ENCODE results near the gene STOML2. TPM values are rescaled to one million over a fixed set of nuclear protein-coding genes. Genes with fewer than 3 reads are reported as not detected.

Gene STOML2
- total and polyA plus RNA-seq, 9 of the 15 experiments (the other 6 are each of a cell fraction or from before 2014, with no cell fraction given): 110 to 220 (median 174) TPM

DNA sequence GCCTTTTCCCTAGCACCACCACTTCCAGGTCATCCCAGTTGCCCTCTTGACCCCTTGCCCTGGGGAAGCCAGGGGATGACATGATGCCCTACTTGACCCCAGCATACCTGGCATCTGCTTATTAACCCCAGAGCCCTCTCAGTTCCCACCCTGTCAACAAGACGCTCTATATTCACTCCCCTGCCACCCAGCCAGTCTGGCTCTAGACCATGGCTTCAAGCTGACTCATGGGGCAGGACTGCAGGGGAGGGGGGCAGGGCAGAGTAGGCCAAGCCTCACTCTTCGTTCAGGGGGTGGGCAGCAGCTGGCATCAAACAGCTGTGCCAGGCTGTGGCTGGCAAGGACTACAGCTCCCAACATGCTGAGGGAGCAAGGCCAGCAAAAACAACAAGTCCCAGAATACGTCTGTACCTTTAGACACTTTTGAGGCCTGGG, 7.4 kb upstream of the STOML2 start:
- Histone ChIP-seq H3K4me2 (ENCODE audit: insufficient read depth, low read length) (peak overlapping the region; percentile 82), H3K9me3 (replicated peaks; ENCODE audit: control insufficient read depth, insufficient read depth, low read depth, low read length) (no peaks in the 10 kb centered on the region), H3K27me3 (ENCODE audit: control insufficient read depth in 2 of 2, insufficient read depth in 2 of 2, low read length in 2 of 2) (no peaks in the 10 kb centered on the region), H4K20me1 (replicated peaks; ENCODE audit: control insufficient read depth, insufficient read depth, low read length) (no peaks in the 10 kb centered on the region; the same call in 1 of the 2 replicates), H3K27ac (ENCODE audit: extremely low read depth, low read depth, low read length) (peak overlapping the region; percentile 82), H2AFZ (ENCODE audit: low read depth, low read length) (no peak overlapping the region), H3K9me1 (ENCODE audit: control insufficient read depth, insufficient read depth, low read length) (no peaks in the 10 kb centered on the region), H3K9ac (ENCODE audit: insufficient read depth in 1 of 2, low read depth in 2 of 2, low read length in 2 of 2) (peak overlapping the region; percentile 31 to 66; a peak in 3 of 4 replicates), H3K4me1 (replicated peaks in 1 of 2; ENCODE audit: control insufficient read depth in 2 of 2, insufficient read depth in 2 of 2, low read length in 2 of 2) (peaks cover 47 to 48% of the 10 kb centered on the region in 2 experiments), H3K4me3 (peak overlapping the region; percentile 65; the same call in 1 of the 2 replicates), H3K79me2 (ENCODE audit: control insufficient read depth, insufficient read depth, low read length) (peaks cover 45% of the 10 kb centered on the region), H3K36me3 (ENCODE audit: control insufficient read depth, insufficient read depth, low read length) (peaks cover 25% of the 10 kb centered on the region; the same call in 2 of the 3 replicates)
- in situ Hi-C loops (cut with MboI): no loop called here
- no TSS peak for BruUV-seq (replicated peaks)
- ChIA-PET POLR2A (interaction anchor here (0.6 kb wide), 1 partner anchor 44 kb away, joined by 3 read pairs; no protein-coding TSS in a partner anchor), CTCF (ENCODE audit: low intra/inter-chr PET ratio) (interaction anchor here (0.6 kb wide), 1 partner anchor 387 kb away, joined by 3 read pairs; no protein-coding TSS in a partner anchor)
- 21% methylated on average over 2 of the region's 3 CpGs for WGBS (ENCODE audit: insufficient coverage, low coverage, missing lambda C conversion rate)
- intact Hi-C loops (cut with micrococcal nuclease): no loop called here
- FAIRE-seq: peak; percentile 62
- ATAC-seq: no peak
- peak in 1 of 4 experiments; percentile 23 for DNase-seq (ENCODE audit: extremely low read depth in 1 of 4, low spot score in 3 of 4)
- no peak for TF ChIP-seq ZNF197 (CRISPR knock-in tag; IDR thresholded peaks at IDR 0.05; ENCODE audit: low read depth)
- TF ChIP-seq NR2F6 (CRISPR knock-in tag; IDR thresholded peaks at IDR 0.05): no peak
- TF ChIP-seq MBD2 (IDR thresholded peaks at IDR 0.05; ENCODE audit: borderline replicate concordance, low read depth): no peak
- TF ChIP-seq, protein P1, sequence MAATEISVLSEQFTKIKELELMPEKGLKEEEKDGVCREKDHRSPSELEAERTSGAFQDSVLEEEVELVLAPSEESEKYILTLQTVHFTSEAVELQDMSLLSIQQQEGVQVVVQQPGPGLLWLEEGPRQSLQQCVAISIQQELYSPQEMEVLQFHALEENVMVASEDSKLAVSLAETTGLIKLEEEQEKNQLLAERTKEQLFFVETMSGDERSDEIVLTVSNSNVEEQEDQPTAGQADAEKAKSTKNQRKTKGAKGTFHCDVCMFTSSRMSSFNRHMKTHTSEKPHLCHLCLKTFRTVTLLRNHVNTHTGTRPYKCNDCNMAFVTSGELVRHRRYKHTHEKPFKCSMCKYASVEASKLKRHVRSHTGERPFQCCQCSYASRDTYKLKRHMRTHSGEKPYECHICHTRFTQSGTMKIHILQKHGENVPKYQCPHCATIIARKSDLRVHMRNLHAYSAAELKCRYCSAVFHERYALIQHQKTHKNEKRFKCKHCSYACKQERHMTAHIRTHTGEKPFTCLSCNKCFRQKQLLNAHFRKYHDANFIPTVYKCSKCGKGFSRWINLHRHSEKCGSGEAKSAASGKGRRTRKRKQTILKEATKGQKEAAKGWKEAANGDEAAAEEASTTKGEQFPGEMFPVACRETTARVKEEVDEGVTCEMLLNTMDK (IDR thresholded peaks at IDR 0.05; ENCODE audit: borderline replicate concordance, insufficient read depth, low read depth, low read length, poor library complexity, severe bottlenecking): no peak
- no peak for TF ChIP-seq CBFB (CRISPR knock-in tag; IDR thresholded peaks at IDR 0.05)
- TF ChIP-seq NFRKB (IDR thresholded peaks at IDR 0.05; ENCODE audit: low read depth): no peak
- 0 out of 2 replicates have a peak, but pooled peaks have one; percentile 5 for TF ChIP-seq ZNF316 (IDR thresholded peaks at IDR 0.05)
- no peak for TF ChIP-seq STAT5A (IDR thresholded peaks at IDR 0.05; ENCODE audit: borderline replicate concordance, low read length)
- no peak for TF ChIP-seq ZNF12 (CRISPR knock-in tag; IDR thresholded peaks at IDR 0.05)
- TF ChIP-seq ZNF174 (CRISPR knock-in tag; IDR thresholded peaks at IDR 0.05): no peak
- TF ChIP-seq, protein P2, sequence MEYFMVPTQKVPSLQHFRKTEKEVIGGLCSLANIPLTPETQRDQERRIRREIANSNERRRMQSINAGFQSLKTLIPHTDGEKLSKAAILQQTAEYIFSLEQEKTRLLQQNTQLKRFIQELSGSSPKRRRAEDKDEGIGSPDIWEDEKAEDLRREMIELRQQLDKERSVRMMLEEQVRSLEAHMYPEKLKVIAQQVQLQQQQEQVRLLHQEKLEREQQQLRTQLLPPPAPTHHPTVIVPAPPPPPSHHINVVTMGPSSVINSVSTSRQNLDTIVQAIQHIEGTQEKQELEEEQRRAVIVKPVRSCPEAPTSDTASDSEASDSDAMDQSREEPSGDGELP (CRISPR knock-in tag; IDR thresholded peaks at IDR 0.05; ENCODE audit: borderline replicate concordance): peak; percentile 43; the same call in 1 of the 2 replicates
- TF ChIP-seq ZNF766 (CRISPR knock-in tag; conservative IDR thresholded peaks at IDR 0.05): no peak
- TF ChIP-seq, protein P3, sequence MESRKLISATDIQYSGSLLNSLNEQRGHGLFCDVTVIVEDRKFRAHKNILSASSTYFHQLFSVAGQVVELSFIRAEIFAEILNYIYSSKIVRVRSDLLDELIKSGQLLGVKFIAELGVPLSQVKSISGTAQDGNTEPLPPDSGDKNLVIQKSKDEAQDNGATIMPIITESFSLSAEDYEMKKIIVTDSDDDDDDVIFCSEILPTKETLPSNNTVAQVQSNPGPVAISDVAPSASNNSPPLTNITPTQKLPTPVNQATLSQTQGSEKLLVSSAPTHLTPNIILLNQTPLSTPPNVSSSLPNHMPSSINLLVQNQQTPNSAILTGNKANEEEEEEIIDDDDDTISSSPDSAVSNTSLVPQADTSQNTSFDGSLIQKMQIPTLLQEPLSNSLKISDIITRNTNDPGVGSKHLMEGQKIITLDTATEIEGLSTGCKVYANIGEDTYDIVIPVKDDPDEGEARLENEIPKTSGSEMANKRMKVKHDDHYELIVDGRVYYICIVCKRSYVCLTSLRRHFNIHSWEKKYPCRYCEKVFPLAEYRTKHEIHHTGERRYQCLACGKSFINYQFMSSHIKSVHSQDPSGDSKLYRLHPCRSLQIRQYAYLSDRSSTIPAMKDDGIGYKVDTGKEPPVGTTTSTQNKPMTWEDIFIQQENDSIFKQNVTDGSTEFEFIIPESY (CRISPR knock-in tag; IDR thresholded peaks at IDR 0.05): no peak
